Measurements from ENCODE around the gene TRAPPC11.

DNA sequence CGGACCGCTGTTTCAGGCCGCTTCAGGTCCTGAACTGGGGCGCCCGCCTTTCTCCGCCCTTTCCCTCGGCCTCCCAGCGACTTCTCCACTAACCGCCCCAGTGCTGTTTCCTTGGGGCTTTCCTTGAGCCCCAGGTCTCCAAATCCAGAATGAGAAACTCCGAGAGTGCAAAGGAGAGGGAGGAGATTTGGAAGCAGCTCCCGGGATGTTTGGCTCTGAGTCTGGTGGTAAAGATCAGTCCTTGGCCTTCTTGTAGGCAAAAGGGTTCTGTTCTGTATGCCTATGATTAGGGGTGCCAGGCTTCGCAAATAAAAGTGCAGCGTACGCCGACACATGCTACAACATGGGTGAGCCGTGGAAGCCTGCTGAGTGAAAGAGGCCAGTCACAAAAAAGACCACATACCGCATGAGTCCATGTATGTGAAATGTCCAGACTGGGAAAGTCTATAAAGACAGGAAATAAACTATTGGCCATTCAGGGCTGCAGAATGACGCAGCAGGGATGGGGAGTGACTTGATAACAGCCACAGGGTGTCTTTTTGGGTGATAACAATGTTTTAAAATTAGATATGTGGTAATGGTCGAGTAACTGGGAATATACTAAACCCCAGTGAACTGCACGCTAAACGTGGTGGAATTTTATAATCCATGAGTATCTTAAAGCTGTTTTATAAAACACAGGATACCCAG lies 99.8 kb downstream of the TRAPPC11 start:
- TF ChIP-seq SP1 (IDR thresholded peaks at IDR 0.05) (no peak), EGR1 (IDR thresholded peaks at IDR 0.05; ENCODE audit: low read depth in 2 of 2) (no peak), RAD21 (IDR thresholded peaks at IDR 0.05) (no peak), TAF1 (conservative IDR thresholded peaks at IDR 0.05) (no peak), YY1 (IDR thresholded peaks at IDR 0.05) (no peak)
- TF ChIP-seq, protein P1, sequence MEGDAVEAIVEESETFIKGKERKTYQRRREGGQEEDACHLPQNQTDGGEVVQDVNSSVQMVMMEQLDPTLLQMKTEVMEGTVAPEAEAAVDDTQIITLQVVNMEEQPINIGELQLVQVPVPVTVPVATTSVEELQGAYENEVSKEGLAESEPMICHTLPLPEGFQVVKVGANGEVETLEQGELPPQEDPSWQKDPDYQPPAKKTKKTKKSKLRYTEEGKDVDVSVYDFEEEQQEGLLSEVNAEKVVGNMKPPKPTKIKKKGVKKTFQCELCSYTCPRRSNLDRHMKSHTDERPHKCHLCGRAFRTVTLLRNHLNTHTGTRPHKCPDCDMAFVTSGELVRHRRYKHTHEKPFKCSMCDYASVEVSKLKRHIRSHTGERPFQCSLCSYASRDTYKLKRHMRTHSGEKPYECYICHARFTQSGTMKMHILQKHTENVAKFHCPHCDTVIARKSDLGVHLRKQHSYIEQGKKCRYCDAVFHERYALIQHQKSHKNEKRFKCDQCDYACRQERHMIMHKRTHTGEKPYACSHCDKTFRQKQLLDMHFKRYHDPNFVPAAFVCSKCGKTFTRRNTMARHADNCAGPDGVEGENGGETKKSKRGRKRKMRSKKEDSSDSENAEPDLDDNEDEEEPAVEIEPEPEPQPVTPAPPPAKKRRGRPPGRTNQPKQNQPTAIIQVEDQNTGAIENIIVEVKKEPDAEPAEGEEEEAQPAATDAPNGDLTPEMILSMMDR (IDR thresholded peaks at IDR 0.05; ENCODE audit: low read depth, low read length, missing input control): no peak
- TF ChIP-seq, protein P2, sequence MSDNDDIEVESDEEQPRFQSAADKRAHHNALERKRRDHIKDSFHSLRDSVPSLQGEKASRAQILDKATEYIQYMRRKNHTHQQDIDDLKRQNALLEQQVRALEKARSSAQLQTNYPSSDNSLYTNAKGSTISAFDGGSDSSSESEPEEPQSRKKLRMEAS (IDR thresholded peaks at IDR 0.05): no peak

Data from liver (tissue), 3 donors.